ENCODE results near the gene COL11A2. TPM values are rescaled to one million over a fixed set of nuclear protein-coding genes. Genes with fewer than 3 reads are reported as not detected.

The COL11A2 gene
- total RNA-seq, 1 experiment from 2014 or later = 0.58 TPM

DNA sequence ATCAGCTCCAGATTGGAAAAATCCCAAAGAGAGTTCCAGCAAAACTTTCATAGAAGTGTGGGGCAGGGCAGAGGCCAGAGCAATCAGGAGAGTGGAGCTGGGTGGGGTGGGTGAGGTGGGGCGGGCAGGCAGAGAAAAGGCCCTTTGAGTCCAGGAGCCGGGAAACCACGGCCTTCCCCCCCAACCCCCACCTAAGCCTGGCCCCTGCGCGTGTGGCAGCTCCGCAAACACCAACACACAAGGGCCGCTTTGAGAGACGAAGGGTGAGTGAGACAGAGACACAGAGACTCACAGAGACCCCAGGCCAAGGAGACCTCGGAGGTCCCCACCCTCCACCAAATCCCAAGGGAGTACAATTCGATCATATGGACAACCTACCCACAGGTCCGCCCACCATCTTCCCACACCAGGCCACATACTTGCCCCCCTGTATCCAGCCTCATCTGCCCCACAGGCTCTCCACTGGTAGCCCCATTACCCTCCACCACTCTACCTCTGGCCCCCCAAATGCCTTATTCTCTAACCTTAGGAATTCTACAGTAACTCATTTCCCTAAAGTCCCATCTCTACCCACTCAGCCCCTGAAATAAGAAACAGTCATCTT lies 1.7 kb downstream of the COL11A2 start:
- no peak for ATAC-seq
- DNase-seq = no peak
- H3K4me2 ChIP-seq (ENCODE audit: low read length) = no peak overlapping the region
- ChIA-PET CTCF (no interaction called here), POLR2A (ENCODE audit: unreplicated experiment) (no interaction called here)
- intact Hi-C loops (cut with micrococcal nuclease) = no loop called here
- no peak overlapping the region for H3K27ac ChIP-seq (ENCODE audit: low read length)
- H3K4me3 ChIP-seq (ENCODE audit: low read length) = no peak overlapping the region
- no peaks in the 10 kb centered on the region for H3F3A ChIP-seq (ENCODE audit: low read length, unreplicated experiment)
- H3K36me3 ChIP-seq (ENCODE audit: low read depth, low read length) = peaks cover 16% of the 10 kb centered on the region
- H3K27me3 ChIP-seq (ENCODE audit: low read length) = no peaks in the 10 kb centered on the region
- TF ChIP-seq EZH2 (IDR thresholded peaks at IDR 0.05; ENCODE audit: low read length, unreplicated experiment) (no peak), EZH2phosphoT487 (IDR thresholded peaks at IDR 0.05; ENCODE audit: borderline replicate concordance, low read length) (no peak)
- no peaks in the 10 kb centered on the region for H3K9me3 ChIP-seq (ENCODE audit: low read length)
- no peak overlapping the region for H3K9ac ChIP-seq (ENCODE audit: low read length)
- H3K4me1 ChIP-seq (ENCODE audit: insufficient read depth, low read length) = no peaks in the 10 kb centered on the region
- BruUV-seq (replicated peaks) = no TSS peak
- H4K20me1 ChIP-seq (ENCODE audit: low read length) = no peaks in the 10 kb centered on the region
- no peaks in the 10 kb centered on the region for H3K79me2 ChIP-seq (ENCODE audit: low read length)
- H2AFZ ChIP-seq (ENCODE audit: low read length) = no peak overlapping the region
- H3K9me2 ChIP-seq (replicated peaks; ENCODE audit: low read length) = no peaks in the 10 kb centered on the region

DNA sequence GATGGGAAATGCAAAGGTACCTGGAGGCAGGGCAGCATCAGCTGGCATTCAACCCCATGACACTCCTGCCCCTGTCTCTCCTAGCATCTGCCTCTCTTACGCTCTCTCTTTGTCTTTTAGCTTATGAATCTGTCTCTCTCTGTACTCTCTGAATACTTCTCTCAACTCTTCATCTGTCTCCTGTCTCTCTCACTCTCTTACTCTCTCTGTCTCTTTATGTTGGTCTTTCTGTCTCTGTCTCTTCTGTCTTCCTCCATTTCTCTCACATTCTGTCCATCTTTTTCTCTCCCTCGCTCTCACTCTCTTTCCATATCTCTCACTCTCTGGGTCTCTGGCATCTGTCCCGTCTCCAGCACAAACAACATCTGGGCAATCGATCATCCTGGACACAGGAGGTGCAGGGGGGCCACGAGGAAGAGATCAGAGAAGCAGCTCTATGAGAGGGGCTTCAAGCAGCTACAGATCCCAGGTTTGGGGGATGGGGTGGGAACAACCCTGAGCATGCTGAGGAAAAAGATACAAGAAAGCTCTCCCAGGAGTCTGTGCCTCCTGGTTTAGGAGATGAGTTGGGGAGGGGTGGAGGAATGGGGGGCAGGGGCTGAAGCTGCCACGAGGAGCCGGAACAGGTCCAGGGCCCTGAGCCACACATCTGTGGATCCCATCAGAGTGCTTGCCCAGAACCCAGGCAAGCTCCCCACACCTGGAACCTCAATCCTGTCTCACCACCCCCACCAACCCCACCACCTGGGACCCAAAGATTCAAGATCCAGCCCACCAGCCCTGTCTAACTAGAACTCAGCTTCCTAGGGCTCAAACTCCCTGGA lies 2.4 kb downstream of the COL11A2 start:
- H4K20me1 ChIP-seq (ENCODE audit: low read length) = no peaks in the 10 kb centered on the region
- ChIA-PET POLR2A (ENCODE audit: unreplicated experiment) (interaction anchor here (0.5 kb wide), 1 partner anchor 15 kb away, joined by 5 read pairs; no protein-coding TSS in a partner anchor), CTCF (no interaction called here)
- no peak overlapping the region for H2AFZ ChIP-seq (ENCODE audit: low read length)
- no peak overlapping the region for H3K9ac ChIP-seq (ENCODE audit: low read length)
- TF ChIP-seq, protein P1, sequence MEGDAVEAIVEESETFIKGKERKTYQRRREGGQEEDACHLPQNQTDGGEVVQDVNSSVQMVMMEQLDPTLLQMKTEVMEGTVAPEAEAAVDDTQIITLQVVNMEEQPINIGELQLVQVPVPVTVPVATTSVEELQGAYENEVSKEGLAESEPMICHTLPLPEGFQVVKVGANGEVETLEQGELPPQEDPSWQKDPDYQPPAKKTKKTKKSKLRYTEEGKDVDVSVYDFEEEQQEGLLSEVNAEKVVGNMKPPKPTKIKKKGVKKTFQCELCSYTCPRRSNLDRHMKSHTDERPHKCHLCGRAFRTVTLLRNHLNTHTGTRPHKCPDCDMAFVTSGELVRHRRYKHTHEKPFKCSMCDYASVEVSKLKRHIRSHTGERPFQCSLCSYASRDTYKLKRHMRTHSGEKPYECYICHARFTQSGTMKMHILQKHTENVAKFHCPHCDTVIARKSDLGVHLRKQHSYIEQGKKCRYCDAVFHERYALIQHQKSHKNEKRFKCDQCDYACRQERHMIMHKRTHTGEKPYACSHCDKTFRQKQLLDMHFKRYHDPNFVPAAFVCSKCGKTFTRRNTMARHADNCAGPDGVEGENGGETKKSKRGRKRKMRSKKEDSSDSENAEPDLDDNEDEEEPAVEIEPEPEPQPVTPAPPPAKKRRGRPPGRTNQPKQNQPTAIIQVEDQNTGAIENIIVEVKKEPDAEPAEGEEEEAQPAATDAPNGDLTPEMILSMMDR (conservative IDR thresholded peaks at IDR 0.05; ENCODE audit: low read depth, low read length) = no peak
- no peak for TF ChIP-seq EZH2 (IDR thresholded peaks at IDR 0.05; ENCODE audit: low read length, unreplicated experiment)
- no peak for TF ChIP-seq EZH2phosphoT487 (IDR thresholded peaks at IDR 0.05; ENCODE audit: borderline replicate concordance, low read length)
- H3K27ac ChIP-seq (ENCODE audit: low read length) = no peak overlapping the region
- H3K9me2 ChIP-seq (replicated peaks; ENCODE audit: low read length) = no peaks in the 10 kb centered on the region
- ATAC-seq = no peak
- no peaks in the 10 kb centered on the region for H3F3A ChIP-seq (ENCODE audit: low read length, unreplicated experiment)
- no peak for DNase-seq
- H3K4me3 ChIP-seq (ENCODE audit: low read length) = no peak overlapping the region
- no peaks in the 10 kb centered on the region for H3K79me2 ChIP-seq (ENCODE audit: low read length)
- H3K4me1 ChIP-seq (ENCODE audit: insufficient read depth, low read length) = no peaks in the 10 kb centered on the region
- H3K4me2 ChIP-seq (ENCODE audit: low read length) = no peak overlapping the region
- H3K36me3 ChIP-seq (ENCODE audit: low read depth, low read length) = peaks cover 8% of the 10 kb centered on the region; the same call in 1 of the 2 replicates
- intact Hi-C loops (cut with micrococcal nuclease) = no loop called here
- H3K9me3 ChIP-seq (ENCODE audit: low read length) = no peaks in the 10 kb centered on the region
- BruUV-seq (replicated peaks) = no TSS peak
- H3K27me3 ChIP-seq (ENCODE audit: low read length) = no peaks in the 10 kb centered on the region

DNA sequence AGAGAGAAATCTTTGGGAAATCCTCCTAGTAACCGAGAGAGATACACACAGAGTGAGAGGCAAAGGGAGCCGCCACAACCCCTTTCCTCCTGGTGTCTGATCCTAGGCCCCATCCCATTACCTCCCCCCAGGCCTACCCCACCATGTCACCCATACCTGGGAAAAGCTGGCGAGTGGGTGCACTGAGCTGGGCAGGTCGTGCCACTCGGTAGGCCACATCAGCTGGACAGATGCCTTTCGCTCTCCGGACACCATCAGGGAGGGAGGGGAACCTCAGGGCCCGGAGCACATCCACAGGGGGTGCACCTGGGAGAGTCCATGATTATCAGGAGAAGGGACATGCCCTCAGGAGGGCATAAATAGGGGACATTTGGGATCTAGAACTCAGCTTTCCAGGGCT lies 3.1 kb downstream of the COL11A2 start:
- TF ChIP-seq EZH2 (IDR thresholded peaks at IDR 0.05; ENCODE audit: low read length, unreplicated experiment) = no peak
- no peak for TF ChIP-seq EZH2phosphoT487 (IDR thresholded peaks at IDR 0.05; ENCODE audit: borderline replicate concordance, low read length)
- TF ChIP-seq, protein P1 (conservative IDR thresholded peaks at IDR 0.05; ENCODE audit: low read depth, low read length) = no peak

More for the DNA sequence above, 3.1 kb downstream of the COL11A2 start:
- Histone ChIP-seq H4K20me1 (ENCODE audit: low read length) (no peaks in the 10 kb centered on the region), H3F3A (ENCODE audit: low read length, unreplicated experiment) (no peaks in the 10 kb centered on the region), H3K27ac (ENCODE audit: low read length) (no peak overlapping the region), H3K4me3 (ENCODE audit: low read length) (no peak overlapping the region), H3K9ac (ENCODE audit: low read length) (no peak overlapping the region), H3K9me2 (replicated peaks; ENCODE audit: low read length) (no peaks in the 10 kb centered on the region), H3K4me2 (ENCODE audit: low read length) (no peak overlapping the region), H2AFZ (ENCODE audit: low read length) (no peak overlapping the region), H3K4me1 (ENCODE audit: insufficient read depth, low read length) (no peaks in the 10 kb centered on the region), H3K36me3 (ENCODE audit: low read depth, low read length) (peaks cover 3% of the 10 kb centered on the region; the same call in 1 of the 2 replicates), H3K9me3 (ENCODE audit: low read length) (no peaks in the 10 kb centered on the region), H3K27me3 (ENCODE audit: low read length) (no peaks in the 10 kb centered on the region), H3K79me2 (ENCODE audit: low read length) (no peaks in the 10 kb centered on the region)
- CTCF ChIA-PET = no interaction called here
- ATAC-seq = no peak
- no peak for DNase-seq
- intact Hi-C loops (cut with micrococcal nuclease) = no loop called here
- BruUV-seq (replicated peaks) = no TSS peak
- POLR2A ChIA-PET (ENCODE audit: unreplicated experiment) = interaction anchor here (0.5 kb wide), 1 partner anchor 14 kb away, joined by 5 read pairs; no protein-coding TSS in a partner anchor

Data from PC-3 (cell line).